Measurements from ENCODE around the gene IKZF5.

Gene IKZF5

GRCh38 chr10:123014772-123015171, 6.2 kb upstream of the IKZF5 start:
- no peak for DNase-seq (ENCODE audit: low spot score)

- DNase-seq (ENCODE audit: low spot score) = no peak
Observed at GRCh38 chr10:123013456-123014419, 5.1 kb upstream of the IKZF5 start.

GRCh38 chr10:123011987-123012386, 3.4 kb upstream of the IKZF5 start:
- no peak for DNase-seq (ENCODE audit: low spot score)

DNA sequence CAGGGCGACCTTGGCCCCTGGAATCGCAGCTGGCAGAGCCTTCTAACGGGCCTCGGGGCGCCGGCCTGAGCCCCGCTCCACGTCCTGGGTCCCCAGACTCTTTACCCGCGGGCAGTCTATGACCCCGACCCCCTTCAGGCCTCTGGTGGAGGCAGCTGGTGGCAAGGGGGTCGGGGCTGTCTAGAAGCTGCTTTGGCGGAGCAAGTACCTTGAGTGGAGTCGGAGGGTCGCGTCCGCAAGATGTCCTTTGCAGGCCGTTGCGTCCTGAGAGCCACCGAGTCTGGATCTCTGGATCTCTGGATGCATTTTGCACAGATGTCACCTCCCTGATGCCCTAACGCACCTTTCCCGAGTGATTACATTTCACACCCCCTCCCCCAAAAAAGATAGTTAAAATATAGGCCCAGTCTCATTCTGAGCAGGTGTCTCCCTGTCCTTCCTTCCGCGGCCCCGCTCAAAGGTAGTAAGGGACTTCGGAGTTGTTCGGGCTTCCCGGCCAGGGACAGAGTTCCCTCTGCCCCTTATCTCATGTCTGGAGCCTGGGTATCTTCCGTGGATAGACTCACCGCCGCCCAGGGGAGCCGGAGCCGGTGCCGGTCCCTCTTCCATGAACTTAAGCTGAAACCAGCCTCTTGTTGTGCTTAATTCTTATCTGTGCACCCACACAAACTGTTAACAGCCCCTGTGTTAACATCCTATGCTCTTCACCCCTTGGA, 668 bp upstream of the IKZF5 start:
- no peak for DNase-seq (ENCODE audit: low spot score)

DNA sequence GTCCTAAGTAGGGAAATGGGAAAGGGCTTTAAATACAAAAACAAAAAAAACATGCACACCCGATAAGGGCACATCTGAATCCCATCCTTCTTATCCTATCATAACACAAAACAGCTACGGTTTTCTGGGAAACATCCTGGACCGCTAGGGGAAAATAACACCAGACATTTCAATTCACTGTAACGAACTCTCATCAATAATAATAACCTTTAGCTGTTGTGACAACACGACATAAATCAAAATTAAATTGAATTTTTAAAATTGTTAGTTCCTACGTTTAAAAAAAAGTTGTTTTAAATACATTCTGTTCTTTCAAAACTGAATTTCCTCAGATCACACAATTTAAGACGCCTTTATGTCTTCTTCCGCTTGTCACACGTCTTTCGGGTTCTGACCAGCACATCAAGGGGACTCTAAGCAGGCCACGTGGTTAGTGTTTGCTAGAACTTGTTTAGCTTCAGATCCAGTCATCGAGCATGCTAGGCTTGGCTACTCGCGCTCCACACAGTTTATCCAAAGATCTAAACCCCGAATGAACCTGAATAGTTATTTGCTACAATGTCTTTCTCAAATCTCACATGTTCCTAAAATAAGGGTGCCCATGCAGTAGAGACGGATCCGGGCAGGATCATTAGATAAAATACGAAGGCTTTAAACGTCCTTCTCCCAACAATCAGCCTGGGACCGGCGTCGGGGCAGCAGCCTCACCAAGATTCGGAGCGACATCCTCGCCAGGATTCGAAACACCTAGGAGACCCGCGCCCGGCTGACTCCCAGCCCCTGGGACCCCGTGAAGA, 839 bp downstream of the IKZF5 start:
- DNase-seq (ENCODE audit: low spot score) = peak; percentile 28

GRCh38 chr10:123004298-123004697, 4.3 kb downstream of the IKZF5 start:
- DNase-seq (ENCODE audit: low spot score) = no peak

DNA sequence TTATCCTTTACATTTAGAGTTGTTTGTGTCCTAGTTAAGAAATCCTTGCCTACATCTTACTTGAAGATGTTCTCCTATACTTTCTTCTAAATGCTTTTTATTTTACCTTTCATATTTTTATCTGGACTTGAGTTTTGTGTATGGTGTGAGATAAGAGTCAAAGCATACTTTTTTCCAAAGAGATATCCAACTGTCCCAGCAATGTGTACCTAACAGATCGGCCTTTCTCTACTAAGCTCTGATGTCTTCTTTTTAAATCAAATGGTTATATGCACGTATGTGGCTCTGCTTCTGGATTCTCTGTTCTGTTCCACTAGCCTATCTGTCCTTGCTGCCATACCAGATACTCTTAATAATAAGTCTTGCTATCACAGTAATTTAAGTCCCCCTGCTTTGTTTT, 7.2 kb downstream of the IKZF5 start:
- no peak for DNase-seq (ENCODE audit: low spot score)

DNA sequence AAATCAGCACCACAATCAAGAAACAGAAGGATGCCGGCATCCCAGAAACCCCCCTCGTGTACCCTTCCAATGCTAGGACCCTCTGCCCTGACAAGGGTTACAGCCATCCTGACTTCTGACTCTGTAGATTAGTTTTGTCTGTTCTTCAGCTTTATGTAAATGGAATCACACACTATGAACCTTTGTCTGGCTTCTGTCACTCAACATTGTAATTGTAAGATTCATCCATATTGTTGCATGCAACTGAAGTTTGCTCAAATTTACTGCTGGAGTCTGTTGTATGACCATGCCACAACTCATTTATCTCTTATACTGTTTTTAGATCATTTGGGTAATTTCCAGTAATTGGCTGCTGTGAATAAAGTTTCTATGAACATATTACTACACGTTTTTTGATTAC, 8.4 kb downstream of the IKZF5 start:
- no peak for DNase-seq (ENCODE audit: low spot score)

GRCh38 chr10:122999347-122999746, 9.2 kb downstream of the IKZF5 start:
- no peak for DNase-seq (ENCODE audit: low spot score)

DNA sequence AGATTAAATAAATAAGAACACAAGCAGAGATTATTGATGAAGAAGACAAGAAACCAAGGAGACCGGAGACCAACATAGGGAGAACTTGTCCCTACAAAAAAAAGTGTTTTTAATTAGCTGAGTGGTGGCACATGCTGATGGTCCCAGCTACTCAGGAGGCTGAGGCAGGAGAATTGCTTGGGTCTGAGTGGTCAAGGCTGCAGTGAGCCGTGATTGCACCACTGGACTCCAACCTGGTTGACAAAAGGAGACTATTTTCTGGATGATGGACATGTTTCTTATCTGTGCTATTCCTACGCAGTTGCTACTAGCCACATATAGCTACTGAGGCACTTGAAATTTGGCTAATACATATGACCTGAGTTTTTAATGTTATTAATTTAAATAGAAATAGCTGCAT, 9.7 kb downstream of the IKZF5 start:
- DNase-seq (ENCODE audit: low spot score) = no peak

DNA sequence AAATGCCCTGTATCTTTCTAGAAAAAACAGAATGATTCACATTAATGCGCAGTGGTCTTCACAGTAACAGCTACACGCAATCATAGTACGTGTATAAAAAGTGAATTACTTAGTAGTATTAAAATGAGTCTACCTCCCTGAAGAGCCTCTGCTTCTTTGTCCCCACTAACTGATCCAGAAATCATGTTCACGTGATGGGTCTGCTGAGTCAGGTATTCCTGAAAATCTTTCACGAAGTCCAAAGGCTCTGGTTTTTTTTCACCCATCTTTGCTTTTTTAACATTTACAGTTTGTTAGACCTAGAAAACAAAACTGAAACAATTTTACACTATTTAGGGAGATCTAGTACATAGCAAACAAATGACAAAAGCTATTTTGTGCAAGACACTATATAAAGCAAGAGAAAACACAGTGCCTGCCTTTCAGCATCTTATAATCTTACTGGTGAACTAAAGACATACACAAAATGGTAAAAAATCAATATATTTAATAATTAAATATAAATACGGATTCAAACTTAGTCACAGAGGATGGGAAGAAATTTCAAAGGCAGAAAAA, 10.2 kb downstream of the IKZF5 start:
- no peak for DNase-seq (ENCODE audit: low spot score)

DNA sequence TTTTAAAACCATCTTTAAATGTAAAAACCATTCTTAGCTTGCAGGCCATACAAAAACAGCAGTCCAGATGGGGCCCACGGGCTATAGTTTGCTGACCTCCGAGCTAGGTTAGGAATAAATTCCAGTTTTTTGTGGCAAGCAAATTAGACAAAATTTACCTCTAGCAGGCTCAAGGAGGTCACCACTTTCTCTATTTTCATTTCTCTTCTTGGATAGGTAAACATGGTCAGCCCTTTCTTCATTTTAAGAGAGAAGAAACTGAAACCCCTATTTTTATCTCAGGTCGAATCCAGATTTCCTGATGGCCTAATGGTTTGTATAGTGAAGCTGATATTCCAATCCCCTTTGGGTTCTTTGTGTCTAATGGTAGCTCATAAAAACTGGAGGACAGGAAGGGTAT, 10.7 kb downstream of the IKZF5 start:
- no peak for DNase-seq (ENCODE audit: low spot score)

DNA sequence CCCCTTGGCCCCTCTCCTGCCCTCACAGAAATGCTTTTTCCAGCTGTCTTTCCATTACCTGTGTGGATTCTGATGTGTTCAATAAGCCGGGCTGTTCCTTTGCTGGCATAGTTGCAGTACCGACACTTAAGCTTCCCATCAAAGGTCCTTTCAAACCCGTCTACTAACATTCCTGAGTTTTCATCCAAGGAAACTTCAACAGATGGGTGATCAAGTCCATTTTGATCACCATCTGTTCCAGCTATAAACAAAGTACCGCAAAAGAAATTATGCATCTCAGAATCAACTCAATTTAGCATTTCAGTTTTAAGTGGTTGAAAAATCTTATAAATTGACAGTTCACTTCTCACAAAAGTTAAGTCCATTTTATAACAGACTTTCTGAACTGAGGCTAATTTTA, 12.7 kb downstream of the IKZF5 start:
- no peak for DNase-seq (ENCODE audit: low spot score)

DNA sequence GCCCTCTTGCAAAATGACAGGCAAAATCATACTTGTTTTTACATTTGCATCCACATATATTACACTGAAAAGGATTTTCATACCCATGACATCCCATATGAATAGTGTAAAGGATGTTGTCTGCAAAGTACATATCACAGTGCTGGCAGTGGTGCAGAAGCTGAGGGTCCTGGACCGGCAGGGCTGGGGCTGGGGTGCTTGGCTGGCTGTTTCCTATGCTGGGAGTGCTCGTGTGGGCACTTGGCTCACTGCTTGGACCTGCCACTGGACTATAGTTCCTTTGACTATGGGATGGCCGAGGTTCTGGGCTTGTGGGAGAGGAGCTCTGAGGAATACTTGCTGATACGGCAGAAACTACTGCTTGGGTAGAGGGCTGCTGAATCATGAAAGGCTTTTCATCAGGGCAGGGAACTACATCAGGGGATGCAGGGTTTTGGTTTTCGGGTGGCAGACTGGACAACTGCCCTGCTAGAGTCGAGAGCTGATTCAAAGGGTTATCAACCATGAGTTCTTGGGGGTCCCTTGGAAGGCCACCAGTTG, 14.7 kb downstream of the IKZF5 start:
- DNase-seq (ENCODE audit: low spot score) = no peak

- no peak for DNase-seq (ENCODE audit: low spot score)
Observed at GRCh38 chr10:122992031-122992585, 16.5 kb downstream of the IKZF5 start.

DNA sequence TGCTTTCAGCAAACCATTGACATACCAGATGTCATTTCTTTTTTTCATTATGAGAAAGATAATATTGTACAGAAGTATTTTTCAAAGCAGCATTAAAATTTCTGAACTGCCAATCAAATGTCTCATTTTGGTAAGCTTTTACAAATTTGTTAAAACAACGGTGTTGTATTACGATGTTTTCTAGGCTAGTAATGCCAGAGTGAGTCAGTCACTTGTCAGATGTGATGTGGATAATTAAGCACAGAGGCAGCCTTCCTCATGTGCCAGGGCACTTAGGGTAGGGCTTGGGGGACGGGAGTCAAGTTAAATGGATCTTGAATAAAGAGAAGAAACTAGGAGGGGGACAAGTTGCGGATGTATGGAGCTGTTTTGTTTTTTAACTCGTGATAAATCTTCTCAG, 18.3 kb downstream of the IKZF5 start:
- no peak for DNase-seq (ENCODE audit: low spot score)

GRCh38 chr10:122988501-122988900, 20.1 kb downstream of the IKZF5 start:
- no peak for DNase-seq (ENCODE audit: low spot score)

- DNase-seq (ENCODE audit: low spot score) = no peak
Observed at GRCh38 chr10:122986335-122986734, 22.3 kb downstream of the IKZF5 start.

DNA sequence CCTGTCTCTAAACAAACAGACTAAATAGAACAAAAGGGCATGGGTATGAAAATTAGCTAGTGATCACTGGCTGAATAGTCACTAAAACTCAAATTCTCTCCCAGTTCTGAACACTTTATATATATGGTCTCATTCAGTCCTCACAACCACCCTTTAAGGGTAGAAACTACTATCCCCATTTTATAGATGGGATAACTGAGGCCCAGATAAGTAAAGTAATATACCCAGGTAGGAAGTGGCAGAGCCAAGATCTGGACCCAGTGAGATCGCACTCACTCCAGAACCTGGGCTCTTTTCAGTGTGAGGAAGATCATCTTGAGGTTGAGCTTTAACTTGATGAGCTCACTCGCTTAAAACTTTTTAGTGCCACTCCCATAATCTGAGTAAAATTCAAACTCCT, 23.9 kb downstream of the IKZF5 start:
- DNase-seq (ENCODE audit: low spot score) = no peak

DNA sequence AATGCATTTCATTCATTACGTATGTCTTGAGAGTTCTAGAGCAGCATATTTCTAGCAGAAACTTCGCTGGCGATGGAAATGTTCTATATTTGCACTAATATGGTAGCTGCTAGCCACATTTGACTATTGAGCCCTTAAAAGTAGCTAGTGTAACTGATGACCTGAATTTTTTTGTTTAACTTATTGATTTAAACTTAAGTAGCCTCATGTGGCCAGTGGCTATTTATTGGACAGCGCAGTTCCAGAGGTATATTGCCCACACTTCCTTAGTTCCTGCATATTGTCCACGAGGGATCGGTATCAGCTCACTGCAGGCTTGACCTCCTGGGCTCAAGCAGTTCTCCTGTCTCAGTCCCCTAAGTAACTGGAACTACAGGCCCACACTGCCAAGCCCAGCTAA, 24.7 kb downstream of the IKZF5 start:
- no peak for DNase-seq (ENCODE audit: low spot score)

DNA sequence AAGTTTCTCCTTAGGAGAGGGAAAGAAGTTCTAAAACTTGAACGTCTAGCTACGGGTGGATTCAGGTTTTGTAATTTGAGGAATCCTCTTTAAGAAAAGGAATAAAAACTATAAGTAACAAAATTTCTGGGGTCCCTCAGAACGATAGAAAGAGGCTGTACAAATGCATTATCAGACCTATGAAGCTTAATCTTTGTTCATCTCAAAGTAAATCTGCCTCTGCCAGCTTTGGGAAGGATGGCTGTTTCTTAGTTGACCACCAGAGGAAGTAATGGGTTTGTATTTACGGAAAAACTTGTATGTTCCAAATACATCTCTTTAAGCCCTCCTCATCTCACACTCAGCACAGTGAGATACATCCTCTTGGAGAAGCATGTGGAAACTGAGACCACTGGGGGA, 27.5 kb downstream of the IKZF5 start:
- peak; percentile 32 for DNase-seq (ENCODE audit: low spot score)
